Skeletal muscle tissue (tissue), 4 donors: ENCODE data around the gene ZCCHC8. TPM values are rescaled to one million over a fixed set of nuclear protein-coding genes. Genes with fewer than 3 reads are reported as not detected.

ENCODE experiments used
- H3K27ac ChIP-seq: one replicate; pipeline ENCODE4 v1.7.0; 2013; ENCODE audit warnings: mild to moderate bottlenecking, low read depth, low read length, inconsistent platforms
- H3K27me3 ChIP-seq, 3 donors: one replicate each; pipeline ENCODE4 v1.7.0; 2013; ENCODE audit warnings: low read length in 3 of 3; ENCODE audit not compliant: control insufficient read depth in 3 of 3, insufficient read depth in 3 of 3
- H3K36me3 ChIP-seq, 3 donors: one replicate each; pipeline ENCODE4 v1.7.0; 2013; ENCODE audit warnings: low read length in 3 of 3; ENCODE audit not compliant: control insufficient read depth in 3 of 3, insufficient read depth in 3 of 3
- H3K4me1 ChIP-seq, 3 donors: one replicate each; pipeline ENCODE4 v1.7.0; 2013; ENCODE audit warnings: low read length in 3 of 3, mild to moderate bottlenecking in 3 of 3; ENCODE audit not compliant: control insufficient read depth in 3 of 3, insufficient read depth in 3 of 3
- H3K4me3 ChIP-seq, 3 donors: one replicate each; pipeline ENCODE4 v1.7.0; 2013; ENCODE audit warnings: low read length in 3 of 3
- H3K9ac ChIP-seq, 3 donors: one replicate each; pipeline ENCODE4 v1.7.0; 2013; ENCODE audit warnings: low read length in 3 of 3, mild to moderate bottlenecking in 3 of 3, moderate library complexity in 2 of 3, low read depth in 1 of 3
- H3K9me3 ChIP-seq, 3 donors: one replicate each; pipeline ENCODE4 v1.7.0; 2013; ENCODE audit warnings: low read length in 3 of 3; ENCODE audit not compliant: control insufficient read depth in 3 of 3
- total RNA-seq: library from RNA; depleted of rRNA; stranded (reverse); fragments of >200 nt; gene quantifications from one replicate; pipeline ENCODE4 v1.2.3, GENCODE V29; 2014
- donor health status: Osteomylitis.

Gene ZCCHC8
- total RNA-seq, 1 donor from 2014 or later, result 23.5 TPM

DNA sequence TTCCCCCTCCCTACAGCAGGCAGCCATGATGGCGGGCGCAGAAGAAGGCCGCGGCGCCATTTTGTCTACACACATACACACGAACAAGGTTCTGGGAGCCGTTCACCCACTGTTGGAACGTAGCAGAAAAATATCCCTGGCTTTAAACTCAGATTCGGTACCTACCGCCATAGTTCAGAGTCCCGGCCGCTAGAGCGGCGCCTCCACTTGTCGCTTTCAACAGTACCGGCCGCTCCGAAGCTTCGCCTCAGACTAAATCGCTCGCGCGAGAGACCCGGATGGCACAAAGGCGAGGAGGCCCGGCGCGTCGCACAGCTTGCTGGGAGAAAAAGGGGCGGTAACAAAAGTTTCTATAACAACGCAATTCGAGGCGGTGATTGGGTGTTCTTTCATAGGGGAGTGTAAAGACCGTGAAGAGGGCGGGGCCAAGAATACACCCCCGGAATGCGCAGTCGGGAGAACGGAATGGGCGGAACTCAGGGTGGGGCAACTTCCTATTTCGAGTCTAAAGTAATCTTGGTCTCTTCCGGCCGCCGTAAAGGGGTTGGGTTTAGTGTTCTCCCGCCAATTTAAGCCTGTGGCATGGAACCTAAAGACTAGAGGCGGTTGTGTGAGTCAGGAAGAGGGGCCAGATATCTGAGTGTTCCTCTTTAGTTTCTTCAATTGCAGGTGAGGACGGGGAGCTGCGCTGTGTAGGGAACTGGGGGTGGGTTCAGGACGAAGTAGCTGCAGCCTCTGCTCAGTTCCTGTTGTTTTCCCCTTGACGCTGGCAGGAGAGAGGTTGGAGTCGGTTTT lies 26.1 kb upstream of the ZCCHC8 start, which contains the start of the genes KNTC1 and RSRC2:
Gene KNTC1 (plus strand): TSS at position 567 of the 795 bp plus-strand sequence. CDS start 2,815 bp downstream, outside the sequence.
Gene RSRC2 (minus strand): TSS at position 254 of the 795 bp plus-strand sequence. CDS start 83 bp downstream, at position 171.
- no peaks in the 10 kb centered on the region for H3K27me3 ChIP-seq
- H3K36me3 ChIP-seq, result peaks cover 1 to 2% (median 2%) of the 10 kb centered on the region in 3 donors
- H3K4me3 ChIP-seq, result peak within 1 kb of the TSS; percentile 86 to 99 (median 91)
- no peaks in the 10 kb centered on the region for H3K9me3 ChIP-seq
- peaks cover 29 to 36% (median 33%) of the 10 kb centered on the region in 3 donors for H3K4me1 ChIP-seq
- H3K27ac ChIP-seq, result peak within 1 kb of the TSS; percentile 99
- H3K9ac ChIP-seq, result peak within 1 kb of the TSS; percentile 96 to 99 (median 99)

DNA sequence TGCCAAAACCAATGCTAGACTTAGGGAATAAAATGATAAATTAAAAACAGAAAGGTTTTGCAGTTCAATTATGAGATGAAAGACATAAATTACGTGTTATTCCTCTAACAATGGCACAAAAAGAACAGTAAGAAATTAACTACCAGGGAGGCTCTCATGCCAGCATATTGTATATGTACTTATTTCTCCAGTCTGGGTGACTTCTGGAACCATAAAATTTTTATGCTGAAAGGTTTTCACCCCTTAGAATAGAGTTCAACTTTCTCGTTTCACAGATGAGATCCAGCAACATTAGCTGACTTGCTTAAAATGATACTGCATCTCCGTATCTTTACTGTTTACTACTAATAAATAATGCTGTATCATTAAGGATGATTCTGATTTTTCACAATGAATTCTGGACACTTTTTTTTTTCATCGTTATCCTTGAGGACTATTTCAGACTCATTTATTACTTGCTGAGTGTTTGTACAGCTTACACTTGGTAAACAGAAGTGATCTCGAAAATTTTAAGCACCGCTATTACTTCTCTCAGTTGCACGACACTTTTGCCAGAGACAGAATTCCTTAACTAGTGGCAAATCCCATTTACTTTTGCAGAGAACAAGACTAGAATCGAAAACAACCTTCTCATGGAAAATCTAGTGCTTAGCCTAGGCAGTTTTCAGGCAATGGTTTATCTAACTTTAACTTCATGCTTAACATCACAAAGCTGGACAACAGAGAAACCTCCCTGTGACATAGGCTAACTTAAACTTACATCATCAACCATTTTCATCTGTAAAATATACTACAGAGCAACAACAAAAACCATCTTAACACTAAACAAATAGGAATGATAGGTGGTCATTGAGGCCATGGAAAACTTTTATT lies 23.4 kb upstream of the ZCCHC8 start:
- Histone ChIP-seq H3K9me3 (no peaks in the 10 kb centered on the region), H3K36me3 (peaks cover 9 to 27% (median 26%) of the 10 kb centered on the region in 3 donors), H3K4me3 (peak overlapping the region; percentile 3 to 58 (median 30)), H3K4me1 (peaks cover 29 to 36% (median 33%) of the 10 kb centered on the region in 3 donors), H3K27ac (no peak overlapping the region), H3K9ac (peak overlapping the region; percentile 45 to 51 (median 47)), H3K27me3 (no peaks in the 10 kb centered on the region)

DNA sequence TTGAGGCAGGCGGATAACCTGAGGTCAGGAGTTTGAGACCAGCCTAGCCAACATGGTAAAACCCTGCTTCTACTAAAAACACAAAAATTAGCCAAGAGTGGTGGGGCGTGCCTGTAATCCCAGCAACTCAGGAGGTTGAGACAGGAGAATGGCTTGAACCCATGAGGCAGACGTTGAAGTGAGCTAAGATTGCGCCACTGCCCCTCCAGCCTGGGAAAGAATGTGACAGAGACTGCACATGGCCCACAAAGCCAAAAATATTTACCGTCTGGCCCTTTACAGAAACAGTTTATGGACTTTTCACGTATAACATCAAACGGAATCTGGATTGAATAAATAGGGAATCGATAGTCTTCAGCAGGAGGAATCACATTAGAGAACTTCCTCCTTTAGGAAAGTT lies 22.5 kb upstream of the ZCCHC8 start:
- Histone ChIP-seq H3K36me3 (peaks cover 17 to 35% (median 33%) of the 10 kb centered on the region in 3 donors), H3K27ac (no peak overlapping the region), H3K9me3 (no peaks in the 10 kb centered on the region), H3K4me1 (peaks cover 29 to 36% (median 33%) of the 10 kb centered on the region in 3 donors), H3K4me3 (peak overlapping the region in 1 of 3 donors; percentile 27), H3K9ac (peak overlapping the region in 1 of 3 donors; percentile 58), H3K27me3 (no peaks in the 10 kb centered on the region)

DNA sequence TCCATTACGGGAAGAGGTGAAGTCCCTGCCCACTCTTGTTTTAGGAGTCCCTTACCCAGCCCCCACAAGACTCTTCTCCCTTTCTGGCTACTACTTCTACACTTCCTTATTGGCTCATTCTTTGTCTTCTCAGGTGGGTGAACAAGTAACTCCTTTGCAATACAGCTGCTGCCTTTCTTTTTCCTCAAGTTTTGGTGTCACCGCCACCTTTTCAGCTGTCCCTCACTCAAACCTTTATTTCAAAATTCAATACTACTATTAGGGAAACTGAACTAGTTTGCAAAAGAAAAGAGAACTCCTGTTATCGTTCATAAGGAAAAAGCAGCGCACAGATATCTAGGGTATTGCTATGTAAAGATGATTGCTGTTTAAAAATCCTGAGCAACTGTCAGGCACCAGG lies 19.9 kb upstream of the ZCCHC8 start:
- no peak overlapping the region for H3K27ac ChIP-seq
- peaks cover 38 to 60% (median 57%) of the 10 kb centered on the region in 3 donors for H3K36me3 ChIP-seq
- H3K9me3 ChIP-seq, result no peaks in the 10 kb centered on the region
- H3K27me3 ChIP-seq, result no peaks in the 10 kb centered on the region
- H3K4me1 ChIP-seq, result peaks cover 19 to 26% (median 23%) of the 10 kb centered on the region in 3 donors
- H3K4me3 ChIP-seq, result no peak overlapping the region
- no peak overlapping the region for H3K9ac ChIP-seq

DNA sequence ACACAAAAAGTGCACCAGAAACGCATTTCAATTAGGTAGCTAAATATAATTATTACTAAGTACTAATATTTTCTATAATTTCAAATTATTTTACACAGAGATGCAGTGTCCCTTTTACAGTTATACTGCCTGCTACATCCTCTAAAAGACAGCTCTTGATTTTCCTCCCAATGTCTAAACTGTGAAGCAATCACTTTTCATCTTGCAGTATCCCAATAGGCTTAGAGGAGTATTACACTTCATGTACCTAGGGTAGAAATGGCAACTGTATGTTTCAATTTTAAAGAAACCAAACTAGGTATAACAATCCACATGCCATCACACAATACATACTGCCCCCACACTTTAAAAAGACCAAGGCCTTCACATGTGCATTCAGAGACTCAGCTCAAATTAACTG lies 18.7 kb upstream of the ZCCHC8 start:
- Histone ChIP-seq H3K4me1 (peaks cover 14 to 22% (median 16%) of the 10 kb centered on the region in 3 donors), H3K9ac (no peak overlapping the region), H3K36me3 (peaks cover 49 to 71% (median 67%) of the 10 kb centered on the region in 3 donors), H3K27ac (no peak overlapping the region), H3K4me3 (no peak overlapping the region), H3K9me3 (no peaks in the 10 kb centered on the region), H3K27me3 (no peaks in the 10 kb centered on the region)

DNA sequence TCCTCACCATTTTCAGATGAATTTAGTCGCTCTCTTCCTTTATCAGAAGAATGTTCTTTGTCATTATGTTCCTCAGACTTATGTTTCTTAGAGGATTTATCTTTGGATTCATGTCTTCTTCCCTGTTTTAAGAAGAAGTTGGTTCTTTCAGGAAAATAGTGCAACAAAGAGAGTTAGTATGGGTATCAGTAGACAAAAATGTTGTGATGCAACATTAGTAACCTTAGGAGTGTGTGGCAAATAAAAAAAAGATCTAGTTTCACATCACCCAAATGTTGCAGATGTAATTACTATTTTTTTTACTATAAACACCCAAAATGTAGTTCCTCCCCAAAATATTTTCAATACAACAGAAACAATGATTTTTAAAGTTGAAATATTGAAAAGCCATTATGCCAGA lies 18.2 kb upstream of the ZCCHC8 start:
- Histone ChIP-seq H3K27ac (no peak overlapping the region), H3K36me3 (peaks cover 50 to 71% (median 69%) of the 10 kb centered on the region in 3 donors), H3K27me3 (no peaks in the 10 kb centered on the region), H3K9me3 (no peaks in the 10 kb centered on the region), H3K4me1 (peaks cover 9 to 17% (median 11%) of the 10 kb centered on the region in 3 donors), H3K9ac (no peak overlapping the region), H3K4me3 (no peak overlapping the region)

DNA sequence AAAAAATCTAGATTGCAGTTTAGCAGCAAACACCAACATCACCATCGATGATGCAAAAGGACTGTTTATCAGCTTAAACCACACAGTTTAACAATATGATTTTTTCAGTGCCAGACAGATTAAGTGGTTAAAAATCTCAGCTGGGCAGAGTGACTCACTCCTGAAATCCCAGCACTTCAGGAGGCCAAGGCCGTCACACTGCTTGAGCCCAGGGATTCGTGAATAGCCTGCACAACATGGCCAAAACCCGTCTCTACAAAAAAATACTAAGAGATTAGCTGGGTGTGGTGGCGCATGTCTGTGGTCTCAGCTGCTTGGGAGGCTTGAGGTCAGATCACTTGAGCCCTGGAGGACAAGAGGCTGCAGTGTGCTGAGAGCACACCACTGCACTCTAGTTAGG lies 17.1 kb upstream of the ZCCHC8 start:
- no peak overlapping the region for H3K9ac ChIP-seq
- H3K4me1 ChIP-seq, result peaks cover 0 to 8% (median 2%) of the 10 kb centered on the region in 3 donors
- H3K27ac ChIP-seq, result no peak overlapping the region
- peaks cover 55 to 77% (median 76%) of the 10 kb centered on the region in 3 donors for H3K36me3 ChIP-seq
- H3K27me3 ChIP-seq, result no peaks in the 10 kb centered on the region
- H3K4me3 ChIP-seq, result no peak overlapping the region
- H3K9me3 ChIP-seq, result no peaks in the 10 kb centered on the region

DNA sequence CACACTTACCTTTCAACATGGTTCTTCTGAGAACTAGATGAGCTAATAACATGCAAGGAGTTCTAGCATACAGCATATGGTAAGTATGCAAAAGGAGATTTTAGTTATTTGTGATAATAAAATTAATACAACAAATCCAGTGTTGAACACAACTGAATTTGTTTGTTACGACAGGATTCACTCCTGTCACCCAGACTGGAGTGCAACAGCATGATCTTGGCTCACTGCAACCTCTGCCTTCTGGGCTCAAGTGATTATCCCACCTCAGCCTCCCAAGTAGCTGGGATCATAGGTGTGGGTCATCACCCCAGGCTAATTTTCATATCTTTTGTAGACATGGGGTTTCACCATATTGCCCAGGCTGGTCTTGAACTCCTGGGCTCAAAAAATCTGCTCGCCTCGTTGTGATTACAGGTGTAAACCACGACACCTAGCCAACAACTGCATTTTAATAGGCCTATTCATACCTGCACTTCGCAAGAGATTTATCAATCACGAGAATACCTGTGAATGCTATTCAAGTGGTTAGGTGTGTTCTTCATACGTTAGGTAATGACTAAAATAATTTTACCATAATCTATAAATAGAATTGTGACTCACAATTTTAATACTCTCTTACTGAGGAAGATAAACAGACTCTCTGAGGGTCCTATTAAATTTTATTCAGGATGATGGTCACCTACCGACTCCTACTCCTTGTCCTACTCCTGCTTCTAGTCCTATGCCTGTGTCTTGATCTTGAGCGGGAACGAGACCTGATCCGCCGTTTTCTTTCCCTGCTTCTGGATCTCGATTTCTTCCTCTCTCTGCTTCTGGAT lies 16.0 kb upstream of the ZCCHC8 start:
- H3K4me3 ChIP-seq, result no peak overlapping the region
- no peaks in the 10 kb centered on the region for H3K27me3 ChIP-seq
- no peak overlapping the region for H3K9ac ChIP-seq
- H3K27ac ChIP-seq, result no peak overlapping the region
- H3K4me1 ChIP-seq, result no peaks in the 10 kb centered on the region
- H3K9me3 ChIP-seq, result no peaks in the 10 kb centered on the region
- peaks cover 63 to 82% (median 82%) of the 10 kb centered on the region in 3 donors for H3K36me3 ChIP-seq

DNA sequence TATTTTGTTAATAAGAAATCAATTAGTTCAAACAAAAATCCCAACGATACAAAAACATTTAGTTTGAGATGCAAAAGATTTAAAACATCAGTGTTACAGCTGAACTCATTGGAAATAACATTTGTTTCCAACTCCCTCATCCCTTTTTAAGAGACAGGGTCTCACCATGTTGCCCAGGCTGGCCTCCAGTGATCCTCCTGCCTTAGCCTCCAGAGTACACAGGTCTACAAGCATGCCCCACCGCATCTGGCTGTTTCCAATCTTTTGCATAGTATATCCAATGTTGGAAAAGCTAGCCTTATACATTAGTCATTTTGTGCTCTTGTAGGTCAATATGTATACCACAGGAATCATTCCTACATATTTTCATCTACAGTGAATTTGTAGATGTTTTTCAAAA lies 14.5 kb upstream of the ZCCHC8 start:
- Histone ChIP-seq H3K36me3 (peaks cover 68 to 81% (median 75%) of the 10 kb centered on the region in 3 donors), H3K27me3 (no peaks in the 10 kb centered on the region), H3K4me3 (no peak overlapping the region), H3K9ac (no peak overlapping the region), H3K4me1 (no peaks in the 10 kb centered on the region), H3K9me3 (no peaks in the 10 kb centered on the region), H3K27ac (no peak overlapping the region)
